Transverse colon (tissue), 3 donors: ENCODE data around the gene PLXDC2.

Source experiments
- CTCF ChIP-seq, 5 experiments: fragments of 200-600 bp in 3 of 5; fragments of 450-650 bp in 2 of 5; sonication (generic) in 3 of 5; IDR thresholded peaks; 1 replicate in 2 of 5; 2 replicates in 3 of 5; pipeline ENCODE4 v1.5.1; 2016 to 2017; ENCODE audit warnings: antibody characterized with exemption in 5 of 5, inconsistent platforms in 3 of 5, mild to moderate bottlenecking in 2 of 5, moderate library complexity in 1 of 5
- EP300 ChIP-seq: sonication (generic); formaldehyde crosslinking; IDR thresholded peaks from one replicate; pipeline ENCODE4 v1.6.1; 2017; ENCODE audit warnings: antibody characterized with exemption, low read depth

GRCh38 chr10:19816411-19817230, at the start of gene PLXDC2:
- TF ChIP-seq CTCF (IDR thresholded peaks at IDR 0.05): no peak
- no peak for TF ChIP-seq EP300
